Vagina (tissue), 2 donors: ENCODE measurements around the gene GFOD1.

Source experiments
- CTCF ChIP-seq, 3 experiments: fragments of 450-650 bp in 2 of 3; fragments of 200-600 bp in 1 of 3; sonication (generic) in 1 of 3; IDR thresholded peaks; one replicate each; pipeline ENCODE4 v1.5.1; 2017 to 2019; ENCODE audit warnings: antibody characterized with exemption in 3 of 3, mild to moderate bottlenecking in 2 of 3, moderate library complexity in 2 of 3
- POLR2A ChIP-seq, 2 donors: fragments of 450-650 bp; IDR thresholded peaks; one replicate each; pipeline ENCODE4 v1.6.1; 2017; ENCODE audit warnings: antibody characterized with exemption in 2 of 2, mild to moderate bottlenecking in 2 of 2, moderate library complexity in 2 of 2
- POLR2AphosphoS5 ChIP-seq, 2 donors: sonication (generic); formaldehyde crosslinking; IDR thresholded peaks; one replicate each; pipeline ENCODE4 v1.9.0; 2017; ENCODE audit warnings: antibody characterized with exemption in 2 of 2, mild to moderate bottlenecking in 2 of 2, low read depth in 1 of 2; ENCODE audit not compliant: insufficient read depth in 1 of 2

- TF ChIP-seq CTCF (IDR thresholded peaks at IDR 0.05): no peak
- TF ChIP-seq POLR2A (IDR thresholded peaks at IDR 0.05): no peak
- no peak for TF ChIP-seq POLR2AphosphoS5 (IDR thresholded peaks at IDR 0.05; ENCODE audit: insufficient read depth in 1 of 2, low read depth in 1 of 2)
These were observed 102.9 kb downstream of the GFOD1 start for GRCh38 chr6:13384506-13384905.
